Mesenchymal stem cell (in vitro differentiated cells and primary cell): ENCODE results near the gene SEMA4D.

Experiments used
- DNase-seq: peaks from one replicate; pipeline ENCODE4 v3.0.0-alpha.2; 2013
- H2AFZ ChIP-seq: one replicate; pipeline ENCODE4 v1.6.1; 2013; ENCODE audit warnings: low read depth, mild to moderate bottlenecking, control low read depth, inconsistent platforms, low read length, moderate library complexity
- H2AK5ac ChIP-seq: 2 replicates; pipeline ENCODE4 v1.6.1; 2013; ENCODE audit warnings: low read length, moderate library complexity, mild to moderate bottlenecking, inconsistent platforms; ENCODE audit not compliant: severe bottlenecking
- H2BK120ac ChIP-seq: one replicate; pipeline ENCODE4 v1.6.1; 2013; ENCODE audit warnings: low read depth, mild to moderate bottlenecking, inconsistent platforms, low read length, moderate library complexity
- H2BK12ac ChIP-seq, 2 experiments: one replicate each; pipeline ENCODE4 v1.6.1; 2013; ENCODE audit warnings: inconsistent platforms in 2 of 2, low read length in 2 of 2, mild to moderate bottlenecking in 2 of 2, moderate library complexity in 2 of 2, control low read depth in 1 of 2
- H2BK15ac ChIP-seq: one replicate; pipeline ENCODE4 v1.6.1; 2013; ENCODE audit warnings: mild to moderate bottlenecking, low read depth, inconsistent platforms; ENCODE audit not compliant: poor library complexity, severe bottlenecking
- H2BK5ac ChIP-seq: 2 replicates; pipeline ENCODE4 v1.6.1; 2013; ENCODE audit warnings: low read depth, mild to moderate bottlenecking, low read length, control low read depth, inconsistent platforms; ENCODE audit not compliant: poor library complexity, severe bottlenecking
- H3K14ac ChIP-seq, 2 experiments: one replicate each; pipeline ENCODE4 v1.6.1; 2013; ENCODE audit warnings: inconsistent platforms in 2 of 2, low read length in 2 of 2, control low read depth in 1 of 2, mild to moderate bottlenecking in 1 of 2, moderate library complexity in 1 of 2
- H3K18ac ChIP-seq, 2 experiments: one replicate each; pipeline ENCODE4 v1.6.1; 2013; ENCODE audit warnings: inconsistent platforms in 2 of 2, low read length in 2 of 2, control low read depth in 1 of 2, low read depth in 1 of 2, mild to moderate bottlenecking in 1 of 2
- H3K23ac ChIP-seq, 2 experiments: one replicate each; pipeline ENCODE4 v1.6.1; 2013; ENCODE audit warnings: inconsistent platforms in 2 of 2, low read length in 2 of 2, mild to moderate bottlenecking in 2 of 2, moderate library complexity in 2 of 2, control low read depth in 1 of 2
- H3K27ac ChIP-seq: 2 replicates; pipeline ENCODE4 v1.5.1; 2013; ENCODE audit warnings: mild to moderate bottlenecking, moderate library complexity, low read length, control low read depth, inconsistent platforms; ENCODE audit not compliant: poor library complexity, severe bottlenecking
- H3K27me3 ChIP-seq, 2 experiments: 2 replicates each; pipeline versions ENCODE4 v1.6.1 to v1.7.0; 2013; ENCODE audit warnings: low read length in 2 of 2, mild to moderate bottlenecking in 2 of 2, moderate library complexity in 2 of 2, control low read depth in 1 of 2, inconsistent platforms in 1 of 2; ENCODE audit not compliant: control insufficient read depth in 1 of 2, insufficient read depth in 1 of 2
- H3K36me3 ChIP-seq, 2 experiments: 2 replicates each; pipeline versions ENCODE4 v1.6.1 to v1.7.0; 2013; ENCODE audit warnings: low read length in 2 of 2, control low read depth in 1 of 2, inconsistent platforms in 1 of 2, low read depth in 1 of 2, mild to moderate bottlenecking in 1 of 2; ENCODE audit not compliant: insufficient read depth in 2 of 2, control insufficient read depth in 1 of 2
- H3K4ac ChIP-seq, 2 experiments: one replicate each; pipeline ENCODE4 v1.6.1; 2013; ENCODE audit warnings: inconsistent platforms in 2 of 2, low read length in 2 of 2, mild to moderate bottlenecking in 2 of 2, moderate library complexity in 2 of 2, control low read depth in 1 of 2, low read depth in 1 of 2
- H3K4me1 ChIP-seq: 2 replicates; pipeline ENCODE4 v1.6.1; 2013; ENCODE audit warnings: low read depth, low read length, control low read depth; ENCODE audit not compliant: control insufficient read depth, insufficient read depth
- H3K4me2 ChIP-seq: 2 replicates; pipeline ENCODE4 v1.6.1; 2013; ENCODE audit warnings: low read length, mild to moderate bottlenecking, inconsistent platforms; ENCODE audit not compliant: poor library complexity, severe bottlenecking
- H3K4me3 ChIP-seq, 2 experiments: 2 replicates each; pipeline versions ENCODE4 v1.5.1 to v1.7.0; 2013; ENCODE audit warnings: low read length in 2 of 2, mild to moderate bottlenecking in 2 of 2, control low read depth in 1 of 2, low read depth in 1 of 2; ENCODE audit not compliant: insufficient read depth in 1 of 2
- H3K79me1 ChIP-seq: replicated peaks from 2 replicates; pipeline ENCODE4 v1.6.1; 2013; ENCODE audit warnings: mild to moderate bottlenecking, control low read depth, low read length, inconsistent platforms; ENCODE audit not compliant: poor library complexity, severe bottlenecking
- H3K9ac ChIP-seq: 2 replicates; pipeline ENCODE4 v1.7.0; 2013; ENCODE audit warnings: mild to moderate bottlenecking, low read length, moderate library complexity
- H3K9me3 ChIP-seq: 2 replicates; pipeline ENCODE4 v1.7.0; 2013; ENCODE audit warnings: mild to moderate bottlenecking, low read length; ENCODE audit not compliant: control insufficient read depth
- H4K8ac ChIP-seq: one replicate; pipeline ENCODE4 v1.6.1; 2013; ENCODE audit warnings: inconsistent platforms, mild to moderate bottlenecking, low read length, moderate library complexity
- H4K91ac ChIP-seq: one replicate; pipeline ENCODE4 v1.6.1; 2013; ENCODE audit warnings: mild to moderate bottlenecking, low read length, inconsistent platforms
- WGBS: methylation state at CpG from one replicate; pipeline ENCODE4 v1.1.7; 2013; ENCODE audit warnings: mixed read lengths; 5-methylcytosine and 5-hydroxymethylcytosine counted together

SEMA4D gene

DNA sequence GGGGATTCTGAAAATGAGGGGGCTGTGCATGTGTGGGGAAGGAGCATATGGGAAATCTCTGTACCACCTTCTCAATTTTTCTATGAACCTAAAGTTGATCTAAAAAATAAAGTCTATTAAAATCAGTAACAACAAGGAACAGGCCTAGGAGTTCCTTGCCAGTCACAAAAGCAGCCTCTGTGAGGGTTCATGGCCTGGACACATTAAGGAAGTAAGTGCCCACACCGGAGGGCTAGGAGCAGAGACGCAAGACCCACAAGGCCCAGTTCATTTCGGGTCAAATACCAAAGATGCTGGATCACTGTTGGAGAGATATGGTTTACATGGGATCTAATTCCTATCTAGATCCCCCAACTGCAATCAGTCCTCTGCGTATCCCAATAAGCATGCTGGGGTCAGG lies 88.4 kb downstream of the SEMA4D start:
- DNase-seq, result no peak
- Histone ChIP-seq H3K4ac (no peak overlapping the region), H3K27me3 (peaks cover 0 to 5% of the 10 kb centered on the region in 2 experiments), H3K14ac (no peak overlapping the region), H4K91ac (no peak overlapping the region), H3K4me3 (no peak overlapping the region), H2AFZ (no peak overlapping the region), H3K79me1 (peaks cover 12% of the 10 kb centered on the region), H2BK5ac (no peak overlapping the region), H3K9ac (no peak overlapping the region), H3K23ac (no peak overlapping the region), H4K8ac (no peak overlapping the region), H3K18ac (no peak overlapping the region), H3K27ac (no peak overlapping the region), H3K9me3 (peaks cover 12% of the 10 kb centered on the region), H2BK15ac (no peak overlapping the region), H2BK120ac (no peak overlapping the region), H3K36me3 (peaks cover 0 to 23% of the 10 kb centered on the region in 2 experiments), H3K4me1 (peaks cover 42% of the 10 kb centered on the region), H2AK5ac (no peak overlapping the region), H2BK12ac (no peak overlapping the region), H3K4me2 (no peak overlapping the region)
- WGBS, result 100% methylated on average over 3 of the region's 4 CpGs

DNA sequence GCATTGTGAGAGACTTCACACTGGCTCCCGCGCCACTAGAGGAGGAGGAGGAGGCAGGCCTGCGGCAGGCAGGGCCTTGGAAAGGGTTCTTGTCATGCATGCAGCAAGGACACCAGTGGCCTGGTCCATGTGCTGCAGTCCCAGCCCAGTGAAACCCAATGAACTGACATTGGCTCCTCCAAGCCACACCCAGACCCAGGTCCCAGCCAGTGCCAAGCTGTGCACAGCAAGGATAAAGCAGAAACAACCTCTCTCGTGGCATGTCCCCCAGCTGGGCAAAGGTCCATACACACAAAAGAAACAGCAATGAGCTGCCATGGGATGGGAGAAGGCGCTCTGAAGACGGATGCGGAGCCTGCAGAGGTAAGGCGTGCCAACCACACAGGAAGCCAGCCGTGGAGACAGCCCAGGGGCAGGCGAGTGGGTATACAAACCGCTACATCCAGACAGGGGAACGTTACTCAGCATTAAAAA lies 89.2 kb downstream of the SEMA4D start:
- H4K8ac ChIP-seq, result no peak overlapping the region
- WGBS, result 95% methylated on average over 10 of the region's 12 CpGs
- H3K4me1 ChIP-seq, result peaks cover 35% of the 10 kb centered on the region
- H3K9me3 ChIP-seq, result peaks cover 12% of the 10 kb centered on the region
- H3K4me2 ChIP-seq, result no peak overlapping the region
- no peak overlapping the region for H2BK5ac ChIP-seq
- H2AK5ac ChIP-seq, result no peak overlapping the region
- no peak overlapping the region for H3K27ac ChIP-seq
- H3K23ac ChIP-seq, result no peak overlapping the region
- H3K27me3 ChIP-seq, result peaks cover 0 to 5% of the 10 kb centered on the region in 2 experiments
- H3K18ac ChIP-seq, result no peak overlapping the region
- H3K4ac ChIP-seq, result no peak overlapping the region
- no peak overlapping the region for H2BK15ac ChIP-seq
- DNase-seq, result no peak
- no peak overlapping the region for H2BK120ac ChIP-seq
- peaks cover 12% of the 10 kb centered on the region for H3K79me1 ChIP-seq
- no peak overlapping the region for H2AFZ ChIP-seq
- H2BK12ac ChIP-seq, result no peak overlapping the region
- no peak overlapping the region for H3K4me3 ChIP-seq
- peak overlapping the region in 1 of 2 experiments; percentile 76 for H3K14ac ChIP-seq
- peaks cover 0 to 25% of the 10 kb centered on the region in 2 experiments for H3K36me3 ChIP-seq
- no peak overlapping the region for H3K9ac ChIP-seq
- H4K91ac ChIP-seq, result no peak overlapping the region

DNA sequence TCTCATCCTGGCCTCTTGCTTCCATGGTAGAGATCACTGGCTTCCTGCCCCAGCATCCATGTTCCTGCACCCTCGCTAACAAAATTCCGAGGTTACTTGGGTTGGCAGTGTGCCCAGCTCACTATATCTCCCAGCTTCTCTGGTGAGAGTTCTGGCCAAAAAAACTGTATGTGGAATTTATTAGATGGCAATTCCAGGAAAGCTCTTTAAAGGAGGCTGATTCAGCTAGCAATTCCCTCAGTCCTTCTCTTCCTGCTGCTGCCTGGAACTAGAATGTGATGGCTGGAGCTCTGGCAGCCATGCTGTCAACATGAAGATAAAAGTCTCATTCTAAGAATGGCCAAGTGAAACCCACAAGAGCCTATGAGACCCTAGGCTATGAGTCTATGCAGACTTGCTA lies 90.8 kb downstream of the SEMA4D start:
- Histone ChIP-seq H3K23ac (no peak overlapping the region), H3K4me2 (no peak overlapping the region), H3K79me1 (peaks cover 11% of the 10 kb centered on the region), H3K27me3 (no peaks in the 10 kb centered on the region), H3K4me3 (no peak overlapping the region), H4K8ac (no peak overlapping the region), H3K9ac (no peak overlapping the region), H2BK5ac (no peak overlapping the region), H3K27ac (no peak overlapping the region), H4K91ac (no peak overlapping the region), H3K36me3 (peaks cover 0 to 38% of the 10 kb centered on the region in 2 experiments), H3K14ac (no peak overlapping the region), H3K9me3 (peaks cover 12% of the 10 kb centered on the region), H2BK120ac (no peak overlapping the region), H2AFZ (no peak overlapping the region), H2AK5ac (no peak overlapping the region), H3K4me1 (peaks cover 24% of the 10 kb centered on the region), H2BK15ac (no peak overlapping the region), H3K18ac (no peak overlapping the region), H2BK12ac (no peak overlapping the region), H3K4ac (no peak overlapping the region)
- 81% methylated on average over 2 of the region's 2 CpGs for WGBS
- no peak for DNase-seq

DNA sequence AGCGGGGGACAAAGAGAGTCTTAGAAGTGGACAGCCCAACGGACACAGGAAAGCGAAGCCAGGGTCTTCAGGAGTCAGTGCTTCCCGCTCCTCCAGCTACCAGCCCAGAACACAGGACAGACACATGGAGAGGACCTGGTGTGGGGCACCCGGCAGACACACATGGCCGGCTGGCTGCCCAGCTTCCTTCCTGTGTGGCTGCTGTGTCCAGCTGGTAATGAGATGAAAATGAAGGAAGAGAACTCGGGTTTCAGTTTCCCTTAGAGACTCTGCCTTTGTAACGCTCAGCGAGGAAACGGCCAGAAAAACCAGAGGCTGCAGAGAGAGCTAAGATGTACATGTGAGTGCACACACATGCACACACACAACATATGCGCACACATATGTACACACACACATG lies 92.1 kb downstream of the SEMA4D start:
- H4K8ac ChIP-seq, result no peak overlapping the region
- H3K79me1 ChIP-seq, result peaks cover 9% of the 10 kb centered on the region
- no peak overlapping the region for H3K4me3 ChIP-seq
- H2BK12ac ChIP-seq, result no peak overlapping the region
- peaks cover 0 to 45% of the 10 kb centered on the region in 2 experiments for H3K36me3 ChIP-seq
- no peak overlapping the region for H3K27ac ChIP-seq
- peaks cover 10% of the 10 kb centered on the region for H3K9me3 ChIP-seq
- H2BK5ac ChIP-seq, result no peak overlapping the region
- no peaks in the 10 kb centered on the region for H3K27me3 ChIP-seq
- peak overlapping the region in 1 of 2 experiments; percentile 5 for H3K18ac ChIP-seq
- H3K4me1 ChIP-seq, result peaks cover 21% of the 10 kb centered on the region
- H2BK120ac ChIP-seq, result no peak overlapping the region
- peak overlapping the region in 1 of 2 experiments; percentile 73 for H3K14ac ChIP-seq
- no peak overlapping the region for H4K91ac ChIP-seq
- WGBS, result 88% methylated on average over 11 of the region's 11 CpGs
- H3K23ac ChIP-seq, result no peak overlapping the region
- no peak overlapping the region for H3K4ac ChIP-seq
- no peak overlapping the region for H3K9ac ChIP-seq
- DNase-seq, result no peak
- H3K4me2 ChIP-seq, result no peak overlapping the region
- H2BK15ac ChIP-seq, result no peak overlapping the region
- no peak overlapping the region for H2AK5ac ChIP-seq
- no peak overlapping the region for H2AFZ ChIP-seq
